ENCODE measurements around the gene MRPL49.

The MRPL49 gene

DNA sequence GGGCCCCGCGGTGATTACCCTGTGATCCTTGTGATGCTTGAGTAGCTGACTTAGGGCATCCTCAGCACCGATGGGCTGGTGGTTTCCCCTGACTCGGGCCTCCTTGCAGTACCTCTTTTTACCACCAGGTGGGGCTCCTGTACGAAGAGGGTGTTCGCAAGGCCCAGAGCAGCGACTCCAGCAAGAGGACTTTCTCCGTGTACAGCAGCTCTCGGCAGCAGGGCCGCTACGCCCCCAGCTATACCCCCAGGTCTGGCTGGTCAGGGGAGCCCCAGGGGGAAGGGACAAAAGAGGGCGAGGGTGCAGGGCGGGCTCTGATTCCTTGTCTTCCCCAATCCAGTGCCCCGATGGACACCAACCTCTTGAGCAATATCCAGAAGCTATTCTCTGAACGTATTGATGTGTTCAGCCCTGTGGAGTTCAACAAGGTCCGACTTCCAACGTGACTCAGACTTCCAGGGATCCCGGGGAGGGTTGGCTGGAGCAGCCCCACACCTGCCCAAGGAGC is 11.7 kb upstream of the MRPL49 start:
- peak overlapping the region; percentile 16 for H3K27ac Mint-ChIP-seq
- peaks cover 23% of the 10 kb centered on the region for H3K4me1 Mint-ChIP-seq (ENCODE audit: low read depth)
- no peak overlapping the region for H3K4me3 Mint-ChIP-seq
- H3K9me3 Mint-ChIP-seq: no peaks in the 10 kb centered on the region
- peak; percentile 86 for DNase-seq (ENCODE audit: low spot score)
- peaks cover 9% of the 10 kb centered on the region for H3K36me3 Mint-ChIP-seq (ENCODE audit: low read depth)
- H3K27me3 Mint-ChIP-seq (ENCODE audit: low read depth): no peaks in the 10 kb centered on the region

DNA sequence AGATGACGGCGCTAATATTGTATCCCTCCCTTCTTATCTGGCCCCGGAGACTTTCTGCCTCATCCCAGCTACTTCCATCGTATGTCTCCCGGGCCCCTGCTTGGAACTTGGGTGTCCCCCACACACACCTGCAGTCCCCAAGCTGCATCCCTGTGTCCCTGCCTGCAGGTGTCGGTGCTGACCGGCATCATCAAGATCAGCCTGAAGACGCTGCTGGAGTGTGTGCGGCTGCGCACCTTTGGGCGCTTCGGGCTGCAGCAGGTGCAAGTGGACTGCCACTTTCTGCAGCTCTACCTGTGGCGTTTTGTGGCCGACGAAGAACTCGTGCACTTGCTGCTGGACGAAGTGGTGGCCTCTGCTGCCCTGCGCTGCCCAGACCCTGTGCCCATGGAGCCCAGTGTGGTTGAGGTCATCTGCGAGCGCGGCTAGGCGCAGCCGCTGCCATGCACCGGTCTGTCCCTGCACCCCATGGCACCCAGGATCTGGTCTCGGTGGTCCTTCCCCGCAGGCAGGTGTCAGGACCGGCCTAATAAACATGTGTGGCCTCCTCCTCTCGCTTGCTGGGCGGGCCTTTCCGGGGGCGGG is 10.9 kb upstream of the MRPL49 start:
- Mint-ChIP-seq H3K4me1 (ENCODE audit: low read depth) (peaks cover 26% of the 10 kb centered on the region), H3K4me3 (peak overlapping the region; percentile 85), H3K9me3 (no peaks in the 10 kb centered on the region), H3K27ac (peak overlapping the region; percentile 77), H3K36me3 (ENCODE audit: low read depth) (peaks cover 6% of the 10 kb centered on the region), H3K27me3 (ENCODE audit: low read depth) (no peaks in the 10 kb centered on the region)
- DNase-seq (ENCODE audit: low spot score): no peak

DNA sequence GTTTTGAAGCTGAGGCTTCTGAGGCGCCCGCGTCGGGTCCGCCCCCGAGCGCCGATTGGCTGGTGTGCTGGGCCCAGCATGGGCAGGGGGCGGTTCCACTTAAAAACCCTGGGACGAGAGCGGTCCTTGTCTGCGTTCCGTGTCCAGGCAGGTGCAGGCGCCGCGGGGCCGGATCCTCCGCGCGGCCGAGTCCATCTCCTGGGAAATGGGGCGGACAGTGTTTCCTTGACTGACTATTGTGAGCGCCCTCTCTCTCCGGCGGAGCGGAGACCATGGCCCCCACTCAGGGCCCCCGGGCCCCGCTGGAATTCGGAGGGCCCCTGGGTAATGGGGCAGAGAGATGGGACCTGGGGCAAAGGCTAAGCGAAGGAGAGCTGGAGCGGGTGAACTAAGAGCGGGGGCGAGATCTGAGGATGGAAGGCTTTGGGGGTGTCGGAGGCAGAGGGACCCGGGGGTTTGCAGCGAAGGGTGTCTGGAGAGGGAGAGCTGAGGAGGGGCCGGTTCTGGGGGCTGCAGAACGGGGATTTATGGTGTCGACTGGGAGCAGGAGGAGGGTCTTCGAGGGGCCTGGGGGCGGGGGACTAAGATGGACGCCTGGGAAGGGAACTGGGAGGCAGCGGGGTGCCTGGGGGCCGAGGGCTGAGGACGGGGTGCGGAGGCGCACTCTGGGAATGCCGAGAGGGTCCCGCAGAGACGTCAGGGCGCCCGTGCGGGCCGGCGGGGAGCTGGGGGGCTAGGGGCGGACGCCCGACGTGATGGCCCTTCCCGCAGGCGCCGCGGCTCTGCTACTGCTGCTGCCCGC is 10.2 kb upstream of the MRPL49 start, which contains the start of gene TM7SF2:
Gene TM7SF2 (plus strand): TSS at position 129 of the 802 bp plus-strand sequence. CDS start 144 bp downstream, at position 273.
- Mint-ChIP-seq H3K4me1 (ENCODE audit: low read depth) (peaks cover 28% of the 10 kb centered on the region), H3K36me3 (ENCODE audit: low read depth) (peaks cover 3% of the 10 kb centered on the region), H3K27ac (peak within 1 kb of the TSS; percentile 82), H3K4me3 (peak within 1 kb of the TSS; percentile 85), H3K9me3 (no peaks in the 10 kb centered on the region), H3K27me3 (ENCODE audit: low read depth) (no peaks in the 10 kb centered on the region)
- peak; percentile 94 for DNase-seq (ENCODE audit: low spot score)

DNA sequence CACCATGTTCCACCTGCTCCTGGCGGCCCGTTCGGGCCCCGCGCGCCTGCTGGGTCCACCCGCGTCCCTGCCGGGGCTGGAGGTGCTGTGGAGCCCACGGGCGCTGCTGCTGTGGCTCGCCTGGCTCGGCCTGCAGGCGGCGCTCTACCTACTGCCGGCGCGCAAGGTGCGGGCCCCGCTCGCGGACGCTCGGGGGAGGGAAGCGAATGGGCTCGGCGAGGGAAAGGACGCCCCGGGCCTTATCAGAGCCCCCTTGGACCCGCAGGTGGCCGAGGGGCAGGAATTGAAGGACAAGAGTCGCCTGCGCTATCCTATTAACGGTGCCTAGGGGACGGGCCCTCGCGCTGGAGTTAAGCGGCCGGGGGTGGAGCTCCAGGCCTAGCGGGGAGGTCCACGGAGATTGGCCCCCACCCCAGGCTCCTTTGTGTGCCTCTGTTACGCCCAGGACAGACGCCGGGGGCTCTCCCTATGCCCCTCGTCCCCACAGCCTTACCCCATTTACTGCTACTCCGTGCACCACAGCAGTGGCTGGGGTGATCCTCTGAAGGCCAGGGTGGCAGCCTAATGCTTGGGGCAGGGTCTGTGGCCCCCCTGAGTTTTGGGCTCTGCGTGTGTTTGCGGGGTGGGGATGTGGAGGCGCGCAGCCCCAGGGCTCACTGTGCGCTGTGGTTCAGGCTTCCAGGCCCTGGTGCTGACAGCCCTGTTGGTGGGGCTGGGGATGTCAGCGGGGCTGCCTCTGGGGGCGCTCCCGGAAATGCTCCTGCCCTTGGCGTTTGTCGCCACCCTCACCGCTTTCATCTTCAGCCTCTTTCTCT is 9.4 kb upstream of the MRPL49 start:
- Mint-ChIP-seq H3K27me3 (ENCODE audit: low read depth) (no peaks in the 10 kb centered on the region), H3K4me3 (peak overlapping the region; percentile 85), H3K27ac (peak overlapping the region; percentile 82), H3K9me3 (no peaks in the 10 kb centered on the region), H3K36me3 (ENCODE audit: low read depth) (peaks cover 5% of the 10 kb centered on the region), H3K4me1 (ENCODE audit: low read depth) (peaks cover 28% of the 10 kb centered on the region)
- peak; percentile 71 for DNase-seq (ENCODE audit: low spot score)

DNA sequence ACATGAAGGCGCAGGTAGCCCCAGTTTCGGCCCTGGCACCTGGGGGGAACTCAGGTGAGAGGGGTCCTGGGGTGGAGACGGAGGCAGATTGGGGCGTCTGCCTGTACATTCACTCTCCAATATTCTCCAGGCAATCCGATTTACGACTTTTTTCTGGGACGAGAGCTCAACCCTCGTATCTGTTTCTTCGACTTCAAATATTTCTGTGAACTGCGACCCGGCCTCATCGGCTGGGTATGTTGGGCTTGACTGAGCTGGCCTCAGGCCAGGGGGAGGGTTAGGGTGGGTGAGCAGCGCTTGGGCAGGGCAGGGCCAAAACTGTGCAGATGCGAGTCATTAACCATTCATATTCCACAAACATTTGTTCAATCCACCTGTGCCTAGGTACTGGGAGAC is 8.8 kb upstream of the MRPL49 start:
- H3K36me3 Mint-ChIP-seq (ENCODE audit: low read depth): peaks cover 9% of the 10 kb centered on the region
- DNase-seq (ENCODE audit: low spot score): no peak
- no peaks in the 10 kb centered on the region for H3K9me3 Mint-ChIP-seq
- H3K4me1 Mint-ChIP-seq (ENCODE audit: low read depth): peaks cover 31% of the 10 kb centered on the region
- peak overlapping the region; percentile 82 for H3K27ac Mint-ChIP-seq
- peak overlapping the region; percentile 85 for H3K4me3 Mint-ChIP-seq
- no peaks in the 10 kb centered on the region for H3K27me3 Mint-ChIP-seq (ENCODE audit: low read depth)

DNA sequence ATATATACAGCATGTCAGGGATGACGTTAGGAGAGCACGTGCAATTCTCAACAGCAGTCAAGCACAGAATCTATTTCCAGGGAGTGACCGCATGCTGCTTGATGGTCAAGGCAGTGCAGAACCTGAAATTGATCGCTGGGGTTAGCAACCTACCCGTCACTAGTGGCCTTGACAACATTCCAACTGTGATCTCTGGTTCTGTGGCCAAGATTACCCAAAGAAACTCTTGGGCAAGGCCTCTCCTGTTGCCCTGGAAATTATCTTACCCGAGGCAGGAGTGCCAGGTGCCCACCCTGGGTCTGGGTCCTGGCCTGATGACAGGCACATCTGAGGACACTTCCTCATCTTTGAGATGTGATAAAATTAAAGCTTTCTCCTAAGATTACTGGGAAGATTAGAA is 8.3 kb upstream of the MRPL49 start:
- peaks cover 36% of the 10 kb centered on the region for H3K4me1 Mint-ChIP-seq (ENCODE audit: low read depth)
- no peak for DNase-seq (ENCODE audit: low spot score)
- H3K9me3 Mint-ChIP-seq: no peaks in the 10 kb centered on the region
- peak overlapping the region; percentile 82 for H3K27ac Mint-ChIP-seq
- H3K36me3 Mint-ChIP-seq (ENCODE audit: low read depth): peaks cover 14% of the 10 kb centered on the region
- no peaks in the 10 kb centered on the region for H3K27me3 Mint-ChIP-seq (ENCODE audit: low read depth)
- peak overlapping the region; percentile 85 for H3K4me3 Mint-ChIP-seq

DNA sequence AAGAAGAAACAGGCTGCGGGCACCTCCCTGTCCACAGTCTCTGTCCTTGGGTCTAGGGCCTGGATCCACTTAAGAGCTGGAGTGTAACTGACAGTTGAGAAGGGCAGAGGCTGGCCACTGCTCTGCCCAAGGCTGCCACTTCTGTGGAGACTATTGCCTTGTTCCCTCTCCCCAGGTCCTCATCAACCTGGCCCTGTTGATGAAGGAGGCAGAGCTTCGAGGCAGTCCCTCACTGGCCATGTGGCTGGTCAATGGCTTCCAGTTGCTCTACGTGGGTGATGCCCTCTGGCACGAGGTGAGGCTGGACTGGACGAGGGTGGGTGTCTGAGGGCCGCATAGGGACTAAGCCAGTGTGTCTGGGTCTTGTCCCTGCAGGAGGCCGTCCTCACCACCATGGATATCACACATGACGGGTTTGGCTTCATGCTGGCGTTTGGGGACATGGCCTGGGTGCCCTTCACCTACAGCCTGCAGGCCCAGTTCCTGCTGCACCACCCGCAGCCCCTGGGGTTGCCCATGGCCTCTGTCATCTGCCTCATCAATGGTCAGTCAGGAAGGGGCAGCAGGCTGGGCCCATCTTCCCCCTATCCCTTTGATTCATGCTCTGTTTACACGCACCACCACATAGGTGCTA is 7.5 kb upstream of the MRPL49 start:
- Mint-ChIP-seq H3K4me1 (ENCODE audit: low read depth) (peaks cover 38% of the 10 kb centered on the region), H3K4me3 (peak overlapping the region; percentile 85), H3K9me3 (no peaks in the 10 kb centered on the region), H3K36me3 (ENCODE audit: low read depth) (peaks cover 19% of the 10 kb centered on the region), H3K27me3 (ENCODE audit: low read depth) (no peaks in the 10 kb centered on the region), H3K27ac (peak overlapping the region; percentile 45)
- DNase-seq (ENCODE audit: low spot score): no peak

DNA sequence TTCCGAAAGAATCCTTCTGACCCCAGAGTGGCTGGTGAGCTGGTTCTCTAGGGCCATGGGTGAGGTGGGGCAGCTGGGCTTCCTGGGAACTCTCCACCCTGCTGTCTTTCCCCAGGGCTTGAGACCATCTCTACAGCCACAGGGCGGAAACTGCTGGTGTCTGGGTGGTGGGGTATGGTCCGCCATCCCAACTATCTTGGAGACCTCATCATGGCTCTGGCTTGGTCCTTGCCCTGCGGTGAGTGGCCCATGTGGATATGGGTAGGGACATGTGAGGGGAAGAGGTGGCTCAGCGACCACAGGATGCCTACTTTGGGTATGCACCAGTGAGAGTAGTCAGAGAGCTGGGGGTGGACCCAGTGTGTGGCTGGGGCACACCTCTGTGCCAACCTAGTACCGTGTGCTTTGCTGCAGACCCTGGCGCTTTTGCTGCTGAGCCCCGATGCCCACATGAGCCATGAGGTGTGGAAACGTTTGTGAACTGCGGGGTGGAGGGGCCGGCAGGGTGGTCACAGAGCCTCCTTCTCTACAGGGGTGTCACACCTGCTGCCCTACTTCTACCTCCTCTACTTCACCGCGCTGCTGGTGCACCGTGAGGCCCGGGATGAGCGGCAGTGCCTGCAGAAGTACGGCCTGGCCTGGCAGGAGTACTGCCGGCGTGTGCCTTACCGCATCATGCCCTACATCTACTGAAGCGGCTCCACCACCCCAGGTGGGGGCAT is 6.6 kb upstream of the MRPL49 start:
- Mint-ChIP-seq H3K27ac (peak overlapping the region; percentile 10), H3K4me1 (ENCODE audit: low read depth) (peaks cover 41% of the 10 kb centered on the region), H3K36me3 (ENCODE audit: low read depth) (peaks cover 24% of the 10 kb centered on the region), H3K9me3 (no peaks in the 10 kb centered on the region), H3K27me3 (ENCODE audit: low read depth) (no peaks in the 10 kb centered on the region), H3K4me3 (peak overlapping the region; percentile 88)
- no peak for DNase-seq (ENCODE audit: low spot score)

DNA sequence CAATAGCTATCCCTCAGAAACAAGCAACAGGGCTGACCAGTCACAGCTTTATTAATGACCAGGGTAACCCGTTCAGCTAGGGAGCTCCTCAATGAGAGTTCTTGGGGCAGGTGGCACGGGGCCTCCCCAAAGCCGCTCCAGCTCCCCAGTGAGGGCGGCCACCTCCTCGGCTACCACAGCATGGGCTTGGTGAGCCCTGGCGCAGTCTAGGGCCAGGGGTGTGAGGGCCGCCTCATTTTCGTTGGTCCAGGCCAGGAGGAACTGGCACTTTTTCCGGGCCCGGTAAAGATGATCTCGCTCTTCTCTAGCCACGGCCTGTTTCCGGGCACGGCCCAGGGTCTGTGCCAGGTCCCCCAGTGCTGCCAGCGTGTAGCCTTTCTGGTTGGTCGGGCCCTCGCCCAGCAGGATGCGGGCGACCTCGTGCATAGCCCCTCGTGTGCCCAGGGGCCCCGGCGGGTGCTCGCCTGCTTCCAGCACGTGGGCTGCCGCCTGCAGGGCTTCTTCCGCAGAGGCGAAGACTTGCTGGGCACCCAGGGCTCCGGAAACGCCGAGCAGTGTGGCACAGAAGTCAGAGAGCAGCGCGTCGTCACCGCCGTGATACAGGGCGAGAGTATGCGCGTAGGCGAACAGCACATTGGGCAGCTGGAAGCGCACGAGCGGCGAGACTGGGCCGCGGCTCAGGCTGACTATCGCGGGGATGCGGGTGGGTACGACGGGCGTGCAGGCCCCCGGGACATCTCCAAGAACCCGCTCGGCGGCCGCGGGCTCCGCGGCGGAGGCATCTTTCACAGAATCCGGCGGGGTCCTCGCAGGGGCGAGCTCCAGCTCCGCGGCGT is 5.5 kb upstream of the MRPL49 start:
- H3K4me1 Mint-ChIP-seq (ENCODE audit: low read depth): peaks cover 46% of the 10 kb centered on the region
- H3K4me3 Mint-ChIP-seq: peak overlapping the region; percentile 88
- peak; percentile 68 for DNase-seq (ENCODE audit: low spot score)
- H3K9me3 Mint-ChIP-seq: no peaks in the 10 kb centered on the region
- peak overlapping the region; percentile 93 for H3K27ac Mint-ChIP-seq
- H3K36me3 Mint-ChIP-seq (ENCODE audit: low read depth): peaks cover 34% of the 10 kb centered on the region
- H3K27me3 Mint-ChIP-seq (ENCODE audit: low read depth): no peaks in the 10 kb centered on the region

DNA sequence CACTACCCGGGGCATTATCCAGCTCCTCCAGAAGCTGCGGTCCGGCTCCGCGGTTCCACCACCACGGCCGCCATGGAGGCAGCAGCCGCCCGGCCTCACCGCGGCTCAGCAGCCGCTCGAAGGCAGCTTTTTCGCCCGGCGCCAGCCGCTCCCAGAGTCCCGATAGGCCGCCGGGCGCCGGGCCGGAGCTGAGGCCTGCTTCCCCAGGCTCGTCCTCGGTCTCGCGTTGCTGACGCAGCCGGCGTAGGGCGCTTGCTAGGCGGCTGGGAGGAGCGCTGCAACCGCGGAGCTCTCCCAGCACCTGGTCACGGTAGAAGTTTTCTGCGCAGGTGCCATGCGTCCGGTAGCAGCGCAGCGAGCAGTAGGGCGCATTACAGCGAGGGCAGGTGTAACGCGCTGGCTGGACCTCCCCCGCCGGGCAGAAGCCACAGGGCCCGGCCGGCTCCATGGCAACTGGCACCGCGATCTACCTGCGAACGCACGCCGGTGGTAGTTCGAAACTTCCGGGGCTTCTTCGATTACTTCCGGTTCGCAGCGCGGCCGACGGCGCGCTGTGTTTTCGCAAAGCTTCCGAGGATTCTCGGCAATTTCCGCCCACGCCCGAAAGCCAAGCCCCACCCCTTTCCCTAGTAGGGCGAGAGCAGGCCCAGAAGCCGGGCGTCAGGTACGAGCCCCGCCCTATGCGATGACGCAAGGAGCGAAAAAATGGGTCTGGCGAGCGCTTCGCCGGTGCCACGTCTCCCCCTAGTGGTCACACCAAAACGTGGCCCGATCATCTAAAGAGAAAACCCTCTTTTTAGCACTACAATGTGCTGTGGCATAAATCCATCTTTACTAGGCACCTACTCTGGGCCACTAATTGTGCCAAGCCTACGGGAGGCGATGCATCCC is 4.7 kb upstream of the MRPL49 start, which contains the start of gene ZNHIT2:
Gene ZNHIT2 (minus strand): TSS at position 496 of the 891 bp plus-strand sequence. CDS start 48 bp downstream, at position 448.
- peak; percentile 100 for DNase-seq (ENCODE audit: low spot score)
- peak within 1 kb of the TSS; percentile 88 for H3K4me3 Mint-ChIP-seq
- no peaks in the 10 kb centered on the region for H3K27me3 Mint-ChIP-seq (ENCODE audit: low read depth)
- H3K9me3 Mint-ChIP-seq: no peaks in the 10 kb centered on the region
- H3K36me3 Mint-ChIP-seq (ENCODE audit: low read depth): peaks cover 39% of the 10 kb centered on the region
- H3K4me1 Mint-ChIP-seq (ENCODE audit: low read depth): peaks cover 41% of the 10 kb centered on the region
- H3K27ac Mint-ChIP-seq: peak within 1 kb of the TSS; percentile 93

DNA sequence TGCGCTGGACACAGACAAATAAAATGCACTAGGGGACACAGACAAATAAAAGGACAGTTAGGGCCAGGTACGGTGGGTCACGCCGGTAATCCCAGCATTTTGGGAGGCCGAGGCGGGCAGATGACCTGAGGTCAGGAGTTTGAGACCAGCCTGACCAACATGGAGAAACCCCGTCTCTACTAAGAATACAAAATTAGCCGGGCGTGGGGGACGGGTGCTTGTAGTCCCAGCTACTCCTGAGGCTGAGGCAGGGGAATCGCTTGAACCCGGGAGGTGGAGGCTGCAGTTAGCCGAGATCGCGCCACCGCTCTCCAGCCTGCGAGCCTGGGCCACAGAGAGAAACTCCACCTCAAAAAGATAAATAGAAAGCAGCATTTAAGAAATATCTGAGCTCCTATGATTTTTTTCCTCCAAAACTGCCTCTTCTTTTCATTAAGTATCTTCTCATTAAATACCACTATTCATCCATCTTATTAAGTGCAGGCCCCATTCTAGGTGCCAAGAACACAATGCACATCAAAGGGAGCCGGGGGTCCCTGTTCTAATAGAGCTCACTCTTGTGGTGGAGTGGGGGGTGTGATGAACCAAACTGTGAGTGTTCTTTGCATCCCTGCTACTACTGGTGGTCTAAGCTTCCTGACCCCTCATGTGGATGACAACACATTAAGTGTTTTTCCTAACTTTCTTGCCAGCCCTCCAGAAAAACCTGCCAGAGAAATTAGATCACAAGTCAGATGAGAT is 3.9 kb upstream of the MRPL49 start:
- H3K4me3 Mint-ChIP-seq: peak overlapping the region; percentile 88
- H3K9me3 Mint-ChIP-seq: no peaks in the 10 kb centered on the region
- H3K27me3 Mint-ChIP-seq (ENCODE audit: low read depth): no peaks in the 10 kb centered on the region
- peak overlapping the region; percentile 92 for H3K27ac Mint-ChIP-seq
- DNase-seq (ENCODE audit: low spot score): no peak
- peaks cover 39% of the 10 kb centered on the region for H3K4me1 Mint-ChIP-seq (ENCODE audit: low read depth)
- H3K36me3 Mint-ChIP-seq (ENCODE audit: low read depth): peaks cover 39% of the 10 kb centered on the region
